HG02870 (cell line): Measurements from ENCODE around the gene DCXR.

Source experiments
- ATAC-seq: cut with Tn5 transposase; IDR thresholded peaks from one replicate; pipeline ENCODE4 v1.9.1; 2021; ENCODE audit warnings: mild to moderate bottlenecking, moderate library complexity; ENCODE audit not compliant: unreplicated experiment

The DCXR gene

DNA sequence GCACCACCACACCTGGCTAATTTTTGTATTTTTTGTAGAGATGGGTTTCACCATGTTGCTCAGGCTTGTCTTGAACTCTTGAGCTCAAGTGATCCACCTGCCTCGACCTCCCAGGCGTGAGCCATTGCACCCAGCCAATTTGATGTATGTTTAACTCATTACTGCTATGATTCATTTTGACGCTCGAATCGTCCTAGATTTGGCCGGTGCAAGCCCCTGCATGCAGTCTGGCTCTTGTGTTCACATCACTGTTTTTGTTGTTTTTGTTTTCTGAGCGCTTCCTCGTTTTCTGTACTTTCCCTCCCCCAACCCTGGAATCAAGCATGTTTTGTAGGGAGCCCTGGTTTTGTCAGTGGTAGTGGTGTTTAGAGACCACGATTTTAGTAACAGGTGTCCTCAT is 35.9 kb upstream of the DCXR start:
- no peak for ATAC-seq

DNA sequence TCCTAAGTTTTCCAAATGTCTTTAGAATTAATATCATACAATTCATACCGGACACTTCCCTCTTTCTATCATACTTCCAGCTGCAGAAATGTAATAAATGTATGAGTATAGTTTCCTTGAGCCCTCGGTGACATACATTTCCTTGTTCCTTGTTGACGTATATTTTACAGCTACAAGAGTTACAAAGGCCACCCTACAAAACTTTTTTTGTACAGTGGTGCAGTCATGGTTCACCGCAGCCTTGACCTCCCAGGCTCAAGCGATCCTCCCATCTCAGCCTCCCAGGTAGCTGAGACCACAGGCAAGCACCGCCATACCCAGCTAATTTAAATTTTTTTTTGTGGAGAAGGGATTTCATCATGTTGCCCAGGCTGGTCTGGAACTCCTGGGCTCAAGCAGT is 35.3 kb upstream of the DCXR start:
- no peak for ATAC-seq

DNA sequence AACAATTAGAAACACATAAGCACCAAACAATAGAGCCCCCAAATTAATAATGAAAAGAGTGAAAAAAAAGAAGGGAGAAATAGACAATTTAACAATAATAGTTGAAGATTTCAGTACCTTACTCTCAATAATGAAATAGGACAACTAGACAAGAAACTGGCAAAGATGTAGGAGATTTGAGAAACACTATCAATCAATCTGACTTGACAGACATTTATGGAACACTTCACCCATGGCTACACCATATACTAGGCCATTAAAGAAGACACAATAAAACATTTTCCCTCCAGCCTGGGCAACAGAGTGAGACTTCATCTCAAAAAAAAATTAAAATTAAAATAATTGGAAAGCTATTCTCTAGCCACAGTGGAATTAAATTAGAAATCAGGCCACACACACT is 33.1 kb upstream of the DCXR start:
- no peak for ATAC-seq

DNA sequence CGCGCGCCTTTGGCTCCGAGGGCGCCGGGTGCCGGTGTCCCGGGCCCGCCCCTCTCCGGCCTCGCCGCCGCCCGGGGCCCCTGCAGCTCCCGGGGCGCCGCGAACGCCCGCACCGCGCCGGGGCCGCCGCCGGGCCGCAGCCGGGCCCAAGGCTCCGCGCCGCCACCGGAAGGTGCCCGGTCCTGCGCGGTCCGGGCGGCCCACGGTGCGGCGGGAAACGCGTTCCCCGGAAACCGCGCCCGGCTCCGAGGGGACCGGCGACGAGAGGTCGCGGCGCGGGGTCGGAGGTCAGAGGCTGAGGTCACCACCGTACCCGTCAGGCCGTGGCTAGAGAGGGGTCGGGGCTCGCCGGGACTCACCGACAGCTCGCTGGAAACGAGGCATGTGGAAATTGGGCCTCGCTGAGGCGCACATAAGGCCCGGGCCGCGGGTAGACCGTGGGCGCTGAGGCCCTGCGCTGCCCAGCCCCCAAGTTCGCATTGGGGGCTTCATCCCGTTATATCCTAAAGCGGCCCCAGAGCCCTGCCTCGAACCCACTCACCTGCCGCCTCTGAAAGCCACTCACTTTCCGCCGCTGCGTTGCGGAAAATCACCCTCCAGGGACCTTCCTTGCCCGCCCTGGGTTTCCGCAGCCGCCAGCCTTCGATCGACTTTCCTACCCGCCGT is 28.3 kb upstream of the DCXR start, which contains the start of gene DUS1L:
TSS of gene DUS1L (minus strand) at position 167 of the 666 bp plus-strand sequence. CDS start 745 bp downstream, outside the sequence.
- no peak for ATAC-seq

DNA sequence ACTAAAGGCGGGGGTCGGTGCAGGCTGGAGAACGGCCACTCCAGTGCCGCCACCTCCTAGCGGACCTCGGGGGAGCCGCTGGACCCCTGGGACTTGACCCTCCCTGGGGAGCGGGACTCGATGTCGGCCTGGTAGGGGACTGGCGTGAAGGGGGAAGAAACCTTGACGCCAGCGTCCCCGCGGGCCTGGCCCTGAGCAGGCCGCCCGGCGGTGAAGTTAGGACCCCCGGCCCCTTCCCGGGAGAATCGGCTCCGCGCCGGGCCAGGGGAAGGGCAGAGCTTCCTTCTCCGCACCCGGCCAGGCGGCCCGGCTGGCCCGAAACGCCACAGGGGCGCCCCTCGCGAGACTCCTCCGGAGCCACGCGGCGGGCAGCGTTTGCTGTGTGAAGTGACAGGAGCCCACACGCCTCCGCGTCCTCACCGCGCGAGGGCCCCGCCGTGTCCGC is 27.7 kb upstream of the DCXR start:
- ATAC-seq = no peak

DNA sequence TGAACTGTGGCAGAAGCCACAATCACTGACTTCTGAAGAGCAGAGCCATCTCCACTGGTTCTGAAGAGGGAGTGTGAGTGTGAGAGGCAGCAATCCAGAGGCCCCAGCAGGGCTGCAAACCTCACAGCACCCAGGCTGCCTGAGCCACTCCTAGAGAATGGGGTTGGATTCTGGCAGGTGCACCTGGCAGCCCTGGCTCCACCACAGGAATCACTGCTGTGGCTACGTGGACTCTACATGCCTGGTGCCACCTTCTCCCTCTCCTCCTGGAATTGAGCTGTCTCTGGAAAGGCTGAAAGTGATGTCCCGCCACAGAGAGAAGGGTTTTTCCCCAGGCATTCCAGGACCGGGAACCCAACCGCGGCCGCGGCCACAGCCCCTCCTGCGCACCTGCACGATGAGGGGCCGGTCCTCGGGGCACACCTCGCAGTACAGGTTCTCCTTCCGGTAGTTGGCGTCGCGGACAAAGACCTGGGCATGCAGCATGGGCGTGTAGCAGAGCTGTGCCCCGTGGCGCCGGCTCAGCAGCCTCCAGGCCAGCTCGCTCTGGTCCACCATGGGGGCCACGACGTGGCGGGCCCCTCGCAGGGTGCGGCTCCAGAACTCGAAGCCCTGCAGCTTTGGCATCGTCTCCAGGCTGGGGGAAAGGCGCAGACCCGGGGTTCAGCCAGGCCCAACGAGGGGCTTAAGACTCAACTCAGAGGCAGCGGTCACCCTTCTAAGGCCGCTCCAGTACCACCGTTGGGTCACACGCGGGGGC is 27.1 kb upstream of the DCXR start:
- ATAC-seq = no peak

DNA sequence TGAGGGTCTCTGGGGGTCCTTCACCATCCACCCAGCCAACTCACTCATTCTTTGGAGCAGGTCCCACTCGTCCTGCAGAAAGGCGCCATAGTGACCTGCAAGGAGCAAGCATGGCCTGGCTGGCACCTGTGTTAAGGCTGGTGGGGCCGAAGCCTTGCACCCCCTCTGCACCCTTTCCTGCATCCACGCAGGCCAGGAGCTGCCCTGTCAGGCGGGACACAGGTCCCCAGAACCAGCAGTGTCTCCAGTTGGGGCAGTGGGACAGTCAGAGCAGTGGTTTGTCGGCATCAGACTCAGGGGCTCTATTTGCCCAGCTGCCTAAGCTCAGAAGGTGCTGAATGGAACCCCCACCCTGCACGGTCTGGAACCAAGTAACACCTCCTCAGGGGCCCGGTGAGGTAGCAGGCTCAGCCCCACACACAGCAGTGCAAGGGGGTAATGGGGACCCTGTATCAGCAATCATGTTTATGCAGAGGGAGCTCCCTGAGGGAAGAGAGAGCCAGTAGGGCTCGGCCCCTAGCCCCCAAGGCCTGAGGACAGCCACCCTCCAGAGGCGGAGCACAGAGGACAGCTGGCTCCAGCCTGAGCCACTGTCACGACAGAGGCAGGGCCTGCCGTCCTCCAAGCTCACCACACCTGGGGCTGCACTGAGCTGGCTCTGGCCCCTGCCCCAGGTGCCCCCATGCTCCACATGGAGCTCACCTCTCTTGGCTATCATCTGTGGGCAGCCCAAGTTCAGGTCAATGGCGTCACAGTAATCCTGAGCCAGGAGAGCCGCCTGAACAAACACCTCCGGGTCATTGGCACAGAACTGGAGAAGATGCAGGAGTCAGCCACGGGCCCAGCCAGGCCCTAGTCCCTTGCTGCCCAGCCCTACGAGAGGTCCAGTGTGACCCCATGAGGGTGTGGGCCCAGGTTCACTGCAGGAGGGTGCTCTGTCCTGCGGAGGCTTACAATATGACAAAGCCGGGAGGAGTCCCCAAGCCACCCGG is 26.2 kb upstream of the DCXR start:
- no peak for ATAC-seq

DNA sequence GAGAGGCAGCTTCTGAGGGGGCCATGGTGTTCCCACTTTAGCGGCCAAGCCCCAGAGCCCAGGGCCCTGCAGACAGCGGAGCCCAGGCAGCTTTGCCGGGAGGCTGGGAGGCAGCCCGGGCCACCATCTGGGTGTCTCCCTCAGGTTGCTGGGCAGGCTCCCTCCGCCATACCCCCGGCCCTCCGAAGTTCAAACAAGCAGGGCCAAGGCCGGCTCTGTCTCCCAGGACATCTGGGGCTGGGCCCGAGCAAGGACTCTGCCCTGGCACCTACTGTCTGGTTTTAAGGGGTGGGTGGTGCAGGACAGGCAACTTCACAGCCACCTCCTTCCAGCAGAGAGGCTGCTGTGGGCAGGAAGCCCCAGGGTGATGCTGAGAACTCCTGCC is 25.5 kb upstream of the DCXR start:
- no peak for ATAC-seq

DNA sequence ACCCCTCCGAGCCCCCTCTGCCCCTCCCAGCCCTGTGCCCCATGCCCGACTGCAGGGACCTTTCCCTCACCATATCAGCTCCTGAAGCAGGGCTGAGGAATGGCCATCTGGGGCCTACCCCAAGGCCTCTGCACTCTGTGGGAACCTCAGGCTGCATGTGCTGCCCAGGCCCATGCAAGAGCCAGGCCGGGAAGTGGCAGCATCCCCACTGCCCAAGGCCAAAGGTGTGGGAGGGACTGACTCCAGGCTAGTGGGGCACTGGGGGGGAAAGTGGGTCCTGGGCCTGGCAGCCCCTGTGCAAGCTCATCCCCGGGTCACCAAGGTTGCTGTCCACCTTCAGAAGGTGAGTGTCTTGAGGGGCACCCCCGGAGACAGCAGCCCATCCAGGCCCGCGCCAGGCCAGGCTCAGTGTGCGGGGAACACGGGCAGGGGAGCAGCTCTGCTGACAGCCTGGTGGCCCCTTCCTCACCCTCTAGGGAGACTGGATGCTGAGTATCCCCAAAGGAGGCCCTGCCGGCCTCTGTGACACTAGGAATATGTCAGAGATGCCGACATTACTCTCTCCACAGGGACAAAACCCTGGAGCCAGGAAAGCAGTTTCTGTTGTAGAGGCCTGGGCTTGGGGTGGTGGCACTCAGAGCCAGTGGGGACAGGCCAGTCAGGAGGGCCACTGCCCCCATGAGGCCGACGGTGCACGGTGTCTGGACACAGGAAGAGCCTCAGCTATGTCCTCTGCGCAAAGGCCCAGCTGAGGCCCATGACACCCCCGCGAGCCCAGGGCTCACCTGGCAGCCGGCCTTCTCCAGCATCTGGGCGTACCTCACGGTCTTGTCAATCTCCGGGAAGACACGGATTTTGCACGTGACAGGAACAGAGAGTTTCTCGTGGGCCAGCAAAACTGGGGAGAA is 24.8 kb upstream of the DCXR start:
- ATAC-seq = no peak

DNA sequence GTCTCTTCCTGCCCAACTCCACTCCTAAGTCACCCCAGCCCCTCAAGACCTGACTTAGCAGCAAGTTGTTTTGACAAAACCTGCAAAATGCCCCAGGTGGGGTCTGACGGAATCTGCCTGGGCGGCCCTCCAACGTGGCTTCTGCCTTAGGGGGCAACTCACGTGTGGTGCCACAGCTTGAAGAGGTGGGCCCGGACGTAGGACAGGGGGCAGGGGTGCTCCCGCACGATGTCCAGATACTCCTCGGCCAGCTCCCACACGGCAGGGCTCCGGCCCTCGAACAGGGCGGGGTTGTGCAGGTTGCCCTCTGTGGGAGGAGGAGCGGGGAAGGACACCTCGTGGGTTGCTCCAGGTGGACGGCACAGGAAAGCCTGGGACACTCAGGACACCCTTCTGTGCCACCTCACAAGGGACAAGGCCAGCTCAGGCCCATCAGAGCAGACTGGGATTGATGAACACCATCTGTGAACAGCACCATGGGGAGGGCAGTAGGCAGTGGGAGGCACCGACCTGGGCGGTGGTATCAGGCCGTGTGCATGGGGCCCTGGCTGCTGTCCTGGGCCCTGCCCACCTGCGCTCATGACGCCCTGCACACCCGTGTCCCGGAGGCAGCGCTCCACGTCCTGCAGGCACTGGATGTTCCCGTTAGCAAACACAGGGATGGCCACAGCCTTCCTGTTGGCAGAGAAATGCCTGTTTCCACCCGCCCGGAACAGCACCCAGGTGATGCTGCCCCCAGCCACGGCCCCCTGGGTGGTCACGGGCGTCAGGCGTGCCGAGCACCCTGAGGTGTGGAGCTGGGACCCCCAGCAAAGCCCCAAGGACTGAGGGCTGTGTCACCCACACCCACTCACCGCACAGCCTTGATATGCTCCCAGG is 23.8 kb upstream of the DCXR start:
- no peak for ATAC-seq

DNA sequence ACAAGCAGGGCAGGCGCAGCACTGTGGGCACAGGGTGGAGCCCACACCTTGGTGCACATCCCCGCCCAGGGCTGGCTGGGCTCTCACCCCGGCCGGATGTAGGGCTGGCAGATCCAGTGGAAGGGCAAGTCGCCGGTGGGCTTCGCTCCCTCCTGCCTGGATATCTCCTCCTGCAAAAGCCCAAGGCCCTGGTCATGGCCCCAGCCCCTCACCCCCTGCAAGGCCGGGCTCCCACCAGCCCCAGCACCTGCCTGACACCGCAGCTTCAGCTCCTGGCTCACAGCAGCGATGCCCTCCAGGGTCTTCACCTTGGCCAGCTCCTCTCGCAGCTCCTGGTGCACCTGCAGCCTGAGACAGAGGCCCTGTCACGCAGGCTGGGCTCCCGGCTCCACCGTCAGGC is 23.1 kb upstream of the DCXR start:
- no peak for ATAC-seq

DNA sequence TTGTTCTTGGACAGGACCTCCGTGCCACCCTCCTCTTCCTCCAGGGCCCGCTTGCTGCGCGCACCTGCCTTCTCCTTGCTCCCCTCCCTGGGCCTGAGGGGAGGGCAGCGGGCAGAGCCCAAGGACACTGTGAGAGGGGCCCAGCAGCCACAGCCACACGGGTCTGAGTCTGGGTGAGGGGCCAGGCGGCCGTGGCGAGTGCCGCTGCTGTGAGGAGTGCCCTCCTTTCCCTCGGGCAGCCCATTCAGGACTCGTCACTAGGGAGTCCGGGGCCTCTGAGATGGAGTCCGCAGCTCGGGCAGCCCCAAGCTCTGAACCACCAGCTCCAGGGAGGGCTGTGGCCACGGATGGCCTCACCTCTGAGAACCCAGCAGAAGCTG is 22.5 kb upstream of the DCXR start:
- ATAC-seq = no peak

DNA sequence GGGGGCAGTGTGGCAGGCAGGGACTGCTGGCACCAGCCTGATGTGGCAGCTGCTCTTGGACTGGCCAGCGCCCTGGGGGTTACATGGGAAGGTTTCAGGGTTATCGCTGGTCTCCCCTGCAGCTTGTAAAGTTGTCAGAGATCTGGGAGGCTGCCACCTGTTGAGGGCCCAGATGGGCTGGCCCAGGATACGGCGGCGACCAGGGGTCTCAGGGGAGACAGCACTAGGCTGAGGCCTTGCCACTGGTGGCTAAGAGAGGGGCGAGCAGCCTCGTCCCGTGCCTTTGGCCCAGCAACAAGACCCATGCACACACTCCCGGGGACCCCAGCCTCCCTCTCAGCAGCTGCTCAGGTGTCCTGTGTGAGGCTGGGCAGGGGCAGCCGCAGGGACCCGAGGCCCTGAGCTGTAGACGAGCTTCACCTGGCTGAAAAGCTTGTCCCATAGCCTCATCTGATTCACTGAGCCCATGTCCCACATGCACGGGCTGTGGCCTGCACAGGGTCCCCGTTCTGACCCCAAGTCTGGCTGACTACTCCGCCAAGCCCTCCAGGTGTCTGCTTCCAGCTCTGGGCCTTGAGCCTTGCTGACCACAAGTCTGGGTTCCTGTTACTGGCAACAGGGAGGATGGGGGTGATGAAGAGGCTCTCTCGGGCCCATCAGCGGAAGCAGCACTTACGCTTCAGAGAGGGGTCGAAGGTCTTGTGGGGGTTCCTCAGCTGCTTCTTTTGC is 21.9 kb upstream of the DCXR start:
- no peak for ATAC-seq

DNA sequence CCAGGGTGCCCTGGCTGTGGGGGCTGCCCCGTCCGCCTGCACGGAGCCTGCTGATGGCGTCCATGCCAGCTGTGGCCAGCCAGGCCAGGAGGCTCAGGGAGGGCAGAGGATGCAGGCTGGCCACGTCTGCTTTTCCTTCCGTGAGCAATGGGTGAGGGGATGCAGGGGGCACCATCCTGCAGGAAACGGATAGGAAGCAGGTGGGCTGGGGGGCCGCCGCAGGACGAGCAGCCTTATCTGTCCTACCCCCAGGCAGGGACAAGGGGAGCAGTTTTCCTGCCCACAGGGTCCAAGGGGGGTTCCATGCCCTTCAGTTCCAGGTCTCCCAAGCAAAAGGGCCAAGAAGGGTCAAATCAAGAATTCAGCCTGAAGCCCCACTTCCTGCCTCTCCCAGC is 21.4 kb upstream of the DCXR start:
- ATAC-seq = no peak

DNA sequence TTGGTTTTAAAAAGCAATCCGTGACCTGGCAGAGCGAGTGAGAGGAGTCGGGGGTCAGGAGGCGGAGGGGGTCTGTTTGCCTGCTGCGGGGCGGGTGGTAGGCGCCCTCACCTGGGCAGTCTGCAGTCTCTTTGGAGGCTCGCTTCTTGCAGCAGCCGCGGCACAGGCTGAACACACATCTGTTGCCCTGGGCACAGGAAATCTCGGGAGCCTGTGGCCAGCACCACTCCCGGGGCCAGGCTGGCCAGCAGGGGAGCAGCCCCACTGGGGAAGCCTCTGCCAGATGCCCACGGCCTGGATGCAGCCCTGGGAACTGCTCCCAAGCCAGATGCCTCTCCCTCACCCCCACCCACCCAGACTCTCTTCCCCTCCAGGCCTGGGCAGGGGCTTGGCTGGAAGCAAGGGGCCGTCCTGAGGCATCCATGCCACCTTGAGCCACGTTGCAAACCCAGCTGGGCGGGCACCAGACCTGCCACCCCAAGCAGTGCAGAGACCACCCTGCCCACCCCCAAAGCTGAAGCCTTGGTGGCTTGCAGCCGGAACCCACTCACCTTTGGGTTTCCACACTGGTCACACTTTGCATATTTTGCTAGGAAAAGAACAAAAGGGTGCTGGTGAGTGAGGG is 20.8 kb upstream of the DCXR start:
- no peak for ATAC-seq

DNA sequence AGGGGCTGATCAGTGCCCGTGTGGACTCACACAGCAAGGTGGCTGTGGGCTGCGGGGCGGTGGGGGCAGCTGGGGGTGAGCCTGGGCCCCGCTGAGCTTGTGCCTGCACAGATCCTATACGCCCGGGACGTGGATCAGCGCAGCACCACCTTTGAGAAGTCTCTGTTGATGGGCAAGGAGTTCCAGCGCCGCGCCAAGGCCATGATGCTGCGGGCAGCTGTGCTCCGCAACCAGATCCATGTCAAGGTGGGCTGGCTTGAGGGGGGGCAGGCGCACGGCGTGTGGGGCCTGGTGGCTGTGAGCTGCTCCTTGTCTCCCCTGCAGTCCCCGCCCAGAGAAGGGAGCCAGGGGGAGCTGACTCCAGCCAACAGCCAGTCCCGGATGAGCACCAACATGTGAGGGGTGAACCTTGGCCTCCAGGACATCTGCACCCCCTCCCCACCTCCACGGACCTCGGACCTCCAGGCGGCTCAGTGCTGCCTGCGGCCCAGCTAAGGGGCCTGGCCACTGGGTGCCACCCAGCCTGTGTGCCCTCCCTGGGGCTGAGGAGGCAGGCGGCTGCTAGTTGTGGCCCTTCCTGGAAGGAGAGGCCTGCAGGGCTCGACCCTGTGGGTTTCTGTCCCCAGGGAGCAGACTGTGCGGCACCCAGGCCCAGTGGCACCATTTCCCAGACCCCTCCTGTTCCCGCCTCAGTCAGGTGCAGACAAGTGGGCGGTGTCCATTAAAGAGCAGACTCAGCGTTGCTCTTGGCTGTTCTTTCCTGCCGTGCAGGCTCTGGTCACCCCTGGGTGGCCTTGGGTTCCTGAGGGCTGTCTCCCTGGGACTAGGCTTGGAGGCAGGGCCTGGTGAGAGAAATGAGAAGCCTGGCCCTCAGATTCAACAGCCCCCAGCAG is 19.5 kb upstream of the DCXR start:
- ATAC-seq = no peak
